ENCODE data around the gene CANX. TPM values are rescaled to one million over a fixed set of nuclear protein-coding genes. Genes with fewer than 3 reads are reported as not detected.

The CANX gene
- total and polyA plus RNA-seq, 9 of the 15 experiments (the other 6 are each of a cell fraction or from before 2014, with no cell fraction given): 155 to 893 (median 589) TPM

DNA sequence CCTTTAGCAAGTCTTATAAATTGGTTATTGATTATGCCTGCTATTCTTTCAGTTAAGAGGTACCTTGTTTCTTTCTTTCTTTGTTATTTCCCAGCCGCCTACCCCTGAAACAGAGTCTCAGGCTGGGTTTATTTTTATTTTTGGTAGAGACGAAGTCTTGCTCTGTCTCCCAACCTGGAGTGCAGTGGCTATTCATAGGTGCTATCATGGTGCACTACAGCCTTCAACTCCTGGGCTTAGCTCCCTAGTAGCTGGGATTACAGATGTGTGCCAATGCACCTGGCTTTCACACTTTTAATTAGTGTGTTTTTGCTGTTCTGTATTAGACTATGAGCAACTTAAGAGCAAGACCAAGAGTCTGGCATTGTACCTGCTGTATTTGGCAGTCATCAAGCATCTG is 48.1 kb downstream of the CANX start:
- 95% methylated on average over 2 of the region's 2 CpGs for WGBS (ENCODE audit: insufficient coverage, low coverage, missing lambda C conversion rate)
- peaks cover 20% of the 10 kb centered on the region; the same call in 2 of the 3 replicates for H3K36me3 ChIP-seq (ENCODE audit: control insufficient read depth, insufficient read depth, low read length)
- H3K4me3 ChIP-seq: no peak overlapping the region
- no peaks in the 10 kb centered on the region for H3K9me3 ChIP-seq (replicated peaks; ENCODE audit: control insufficient read depth, insufficient read depth, low read depth, low read length)
- 0 out of 2 replicates have a peak, but pooled peaks cover 4% of the 10 kb centered on the region for H4K20me1 ChIP-seq (replicated peaks; ENCODE audit: control insufficient read depth, insufficient read depth, low read length)
- H3K4me2 ChIP-seq (ENCODE audit: insufficient read depth, low read length): no peak overlapping the region
- ATAC-seq: no peak
- H3K9ac ChIP-seq (ENCODE audit: insufficient read depth in 1 of 2, low read depth in 2 of 2, low read length in 2 of 2): no peak overlapping the region
- FAIRE-seq: no peak
- BruUV-seq (replicated peaks): no TSS peak
- TF ChIP-seq PTBP1 (IDR thresholded peaks at IDR 0.05; ENCODE audit: low read depth, low read length) (no peak), NUFIP1 (IDR thresholded peaks at IDR 0.05; ENCODE audit: partially characterized antibody) (no peak), CHD1 (IDR thresholded peaks at IDR 0.05; ENCODE audit: low read length) (no peak), RAD21 (CRISPR knock-in tag; conservative IDR thresholded peaks at IDR 0.05 in 1 of 2, IDR thresholded peaks at IDR 0.05 in 1 of 2) (no peak), BRD4 (IDR thresholded peaks at IDR 0.05) (no peak), NFIX (CRISPR knock-in tag; IDR thresholded peaks at IDR 0.05; ENCODE audit: low read depth) (no peak), MCM2 (IDR thresholded peaks at IDR 0.05; ENCODE audit: low read depth) (no peak), SMAD2 (IDR thresholded peaks at IDR 0.05; ENCODE audit: low read depth, low read length) (no peak), TBL1XR1 (IDR thresholded peaks at IDR 0.05; ENCODE audit: low read length in 2 of 2) (no peak), CBFB (CRISPR knock-in tag; IDR thresholded peaks at IDR 0.05) (no peak), CBX5 (IDR thresholded peaks at IDR 0.05; ENCODE audit: borderline replicate concordance, low read depth) (no peak), PCBP1 (IDR thresholded peaks at IDR 0.05; ENCODE audit: low read depth, low read length, poor library complexity, severe bottlenecking) (no peak), CBX2 (IDR thresholded peaks at IDR 0.05; ENCODE audit: insufficient read depth, low read length, poor library complexity, severe bottlenecking) (no peak), KAT2B (IDR thresholded peaks at IDR 0.05; ENCODE audit: low read depth, low read length) (no peak), RB1 (IDR thresholded peaks at IDR 0.05; ENCODE audit: low read depth) (no peak), GATAD2B (IDR thresholded peaks at IDR 0.05; ENCODE audit: borderline replicate concordance) (no peak), JUN (IDR thresholded peaks at IDR 0.05; ENCODE audit: borderline replicate concordance, low read depth, low read length) (no peak), JUN (CRISPR knock-in tag; IDR thresholded peaks at IDR 0.05; ENCODE audit: borderline replicate concordance) (no peak)
- no peaks in the 10 kb centered on the region for H3K9me1 ChIP-seq (ENCODE audit: control insufficient read depth, insufficient read depth, low read length)
- no peak overlapping the region for H2AFZ ChIP-seq (ENCODE audit: low read depth, low read length)
- peaks cover 75% of the 10 kb centered on the region for H3K79me2 ChIP-seq (ENCODE audit: control insufficient read depth, insufficient read depth, low read length)
- no peak overlapping the region for H3K27ac ChIP-seq (ENCODE audit: extremely low read depth, low read depth, low read length)
- H3K4me1 ChIP-seq (replicated peaks in 1 of 2; ENCODE audit: control insufficient read depth in 2 of 2, insufficient read depth in 2 of 2, low read length in 2 of 2): no peaks in the 10 kb centered on the region; a peak in 1 of 5 replicates
- ChIA-PET POLR2A (interaction anchor here (0.8 kb wide), 1 partner anchor 45 kb away, joined by 4 read pairs; no protein-coding TSS in a partner anchor), CTCF (ENCODE audit: low intra/inter-chr PET ratio) (no interaction called here)
- no peaks in the 10 kb centered on the region for H3K27me3 ChIP-seq (ENCODE audit: control insufficient read depth in 2 of 2, insufficient read depth in 2 of 2, low read length in 2 of 2)
- DNase-seq (ENCODE audit: extremely low read depth in 1 of 4, low spot score in 3 of 4): no peak
- in situ Hi-C loops (cut with MboI) (no loop called here), intact Hi-C loops (cut with micrococcal nuclease) (no loop called here)
